HG03095 (cell line): ENCODE measurements around the gene FBXO17.
"Not testable (repeated sequence)": the region's sequence is repeated elsewhere in the genome, so short reads cannot be mapped to it uniquely, and the experiment has no call there.

Experiments used
- ATAC-seq: cut with Tn5 transposase; IDR thresholded peaks from one replicate; pipeline ENCODE4 v1.9.1; 2021; ENCODE audit warnings: moderate library complexity; ENCODE audit not compliant: unreplicated experiment

FBXO17 gene, protein sequence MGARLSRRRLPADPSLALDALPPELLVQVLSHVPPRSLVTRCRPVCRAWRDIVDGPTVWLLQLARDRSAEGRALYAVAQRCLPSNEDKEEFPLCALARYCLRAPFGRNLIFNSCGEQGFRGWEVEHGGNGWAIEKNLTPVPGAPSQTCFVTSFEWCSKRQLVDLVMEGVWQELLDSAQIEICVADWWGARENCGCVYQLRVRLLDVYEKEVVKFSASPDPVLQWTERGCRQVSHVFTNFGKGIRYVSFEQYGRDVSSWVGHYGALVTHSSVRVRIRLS

GRCh38 chr19:38975214-38975860 lies at the start of gene FBXO17:
FBXO17 (minus strand) TSS chr19:38975742; CDS start chr19:38950319, 25,423 bp downstream.
- no peak for ATAC-seq

- no peak for ATAC-seq
Measured at GRCh38 chr19:39024875-39025641, 49.5 kb upstream of the FBXO17 start.

GRCh38 chr19:39021063-39021462 lies 45.5 kb upstream of the FBXO17 start:
- ATAC-seq = no peak

- no peak for ATAC-seq
Measured at GRCh38 chr19:39017646-39018045, 42.1 kb upstream of the FBXO17 start.

- ATAC-seq = no peak
Measured at GRCh38 chr19:39017026-39017425, 41.5 kb upstream of the FBXO17 start.

GRCh38 chr19:39014037-39014436 lies 38.5 kb upstream of the FBXO17 start:
- no peak for ATAC-seq

DNA sequence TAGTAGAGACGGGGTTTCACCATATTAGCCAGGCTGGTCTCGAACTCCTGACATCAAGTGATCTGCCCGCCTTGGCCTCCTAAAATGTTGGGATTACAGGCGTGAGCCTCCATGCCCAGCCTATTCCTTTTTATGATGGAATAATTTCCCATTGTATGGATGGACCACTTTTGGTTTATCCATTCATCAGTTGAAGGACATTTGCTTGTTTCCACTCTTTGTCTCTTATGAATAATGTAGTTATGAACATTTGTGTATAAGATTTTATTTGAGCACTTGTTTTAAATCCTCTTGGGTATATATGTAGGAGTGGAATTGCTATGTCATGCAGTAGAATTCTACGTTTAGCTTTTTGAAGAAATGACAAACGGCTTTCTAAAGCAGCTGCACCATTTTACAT lies 33.5 kb upstream of the FBXO17 start:
- no peak for ATAC-seq

- ATAC-seq = no peak
Measured at GRCh38 chr19:39008137-39008536, 32.6 kb upstream of the FBXO17 start.

- no peak for ATAC-seq
Measured at GRCh38 chr19:39007096-39007495, 31.6 kb upstream of the FBXO17 start.

DNA sequence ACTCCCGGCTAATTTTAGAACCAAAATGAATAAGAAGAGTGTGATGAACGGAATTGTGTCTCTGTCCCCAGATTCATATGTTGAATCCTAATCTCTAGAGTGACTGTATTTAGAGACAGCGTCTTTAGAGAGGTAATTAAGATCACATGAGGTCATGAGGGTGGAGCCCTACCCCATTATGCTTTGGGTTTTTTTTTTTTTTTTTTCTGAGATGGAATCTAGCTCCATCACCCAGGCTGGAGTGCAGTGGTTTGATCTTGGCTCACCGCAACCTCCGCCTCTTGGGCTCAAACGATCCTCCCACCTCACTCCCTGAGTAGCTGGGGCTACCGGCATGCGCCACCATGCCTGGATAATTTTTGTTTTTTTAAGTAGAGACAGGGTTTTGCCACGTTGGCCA lies 28.9 kb upstream of the FBXO17 start:
- no peak for ATAC-seq

- ATAC-seq = no peak
Measured at GRCh38 chr19:39003796-39004195, 28.3 kb upstream of the FBXO17 start.

GRCh38 chr19:39003188-39003587 lies 27.6 kb upstream of the FBXO17 start:
- no peak for ATAC-seq

GRCh38 chr19:39001041-39001440 lies 25.5 kb upstream of the FBXO17 start:
- no peak for ATAC-seq

- not testable (repeated sequence) for ATAC-seq
Measured at GRCh38 chr19:38997576-38997975, 22.0 kb upstream of the FBXO17 start.

GRCh38 chr19:38993271-38993670 lies 17.7 kb upstream of the FBXO17 start:
- no peak for ATAC-seq

DNA sequence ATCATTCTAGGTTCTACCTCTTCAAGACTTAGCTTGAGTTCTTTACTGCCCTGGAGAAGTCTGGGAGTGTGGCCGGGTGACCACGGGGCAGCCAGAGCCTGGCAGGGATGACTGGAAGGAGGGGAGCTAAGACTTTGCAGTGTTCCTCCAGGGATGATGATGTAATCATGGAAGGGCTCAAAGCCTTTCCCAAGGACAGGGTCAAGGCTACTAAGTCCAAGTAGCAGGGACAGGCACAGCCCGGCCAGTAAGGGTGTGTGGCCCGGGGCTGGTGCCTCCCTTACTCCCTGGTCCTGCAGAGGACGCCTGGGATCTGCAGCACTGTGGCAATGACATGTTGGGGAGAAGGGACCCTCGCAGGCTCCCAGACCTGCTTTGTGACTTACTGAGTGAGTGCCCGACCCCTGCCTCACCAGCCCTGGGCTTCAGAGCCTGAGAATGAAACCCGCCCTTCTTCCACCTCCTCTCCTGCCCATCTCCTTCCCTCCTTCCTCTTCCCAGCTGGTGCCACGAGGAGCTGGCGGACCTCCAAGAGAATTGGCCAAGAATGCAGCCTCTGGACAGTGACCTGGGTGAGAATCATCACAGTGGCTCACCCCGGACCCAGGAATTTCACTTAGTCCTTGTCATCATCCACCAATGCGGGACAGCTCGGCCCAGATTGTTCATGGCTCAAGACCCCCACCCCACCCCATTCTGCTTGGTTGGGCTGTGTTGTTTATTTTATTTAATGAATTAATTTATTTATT lies 15.6 kb upstream of the FBXO17 start:
- no peak for ATAC-seq

DNA sequence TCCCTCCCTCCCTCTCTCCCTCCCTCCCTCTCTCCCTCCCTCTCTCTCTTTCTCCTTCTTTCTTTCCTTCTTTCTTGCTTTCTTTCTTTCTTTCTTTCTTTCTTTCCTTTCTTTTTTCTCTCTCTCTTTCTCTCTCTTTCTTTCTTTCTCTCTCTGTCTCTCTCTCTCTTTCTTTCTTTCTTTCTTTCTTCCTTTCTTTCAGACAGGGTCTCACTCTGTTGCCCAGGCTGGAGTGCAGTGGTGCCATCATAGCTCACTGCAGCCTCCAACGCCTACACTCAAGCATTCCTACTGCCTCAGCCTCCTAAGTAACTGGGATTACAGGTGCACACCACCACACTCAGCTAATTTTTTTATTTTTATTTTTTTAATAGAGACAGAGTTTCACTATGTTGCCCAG lies 14.1 kb upstream of the FBXO17 start:
- not testable (repeated sequence) for ATAC-seq

GRCh38 chr19:38989066-38989605 lies 13.6 kb upstream of the FBXO17 start:
- ATAC-seq = no peak

DNA sequence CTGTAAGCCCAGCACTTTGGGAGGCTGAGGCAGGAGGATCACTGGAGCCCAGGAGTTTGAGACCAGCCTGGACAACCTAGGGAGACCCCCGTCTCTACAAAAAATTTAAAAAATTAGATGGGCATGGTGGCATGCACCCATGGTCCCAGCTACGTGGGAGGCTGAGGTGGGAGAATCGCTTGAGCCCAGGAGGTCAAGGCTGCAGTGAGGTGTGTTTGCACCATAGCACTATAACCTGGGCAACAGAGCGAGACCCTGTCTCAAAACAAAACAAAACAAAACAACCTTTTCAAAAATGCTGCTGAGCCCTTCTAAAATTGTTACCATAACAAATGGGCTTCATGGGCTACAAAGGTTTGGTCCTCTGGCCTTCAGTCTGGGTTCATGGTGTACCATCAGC lies 13.1 kb upstream of the FBXO17 start:
- ATAC-seq = not testable (repeated sequence)

GRCh38 chr19:38987745-38988144 lies 12.2 kb upstream of the FBXO17 start:
- ATAC-seq = not testable (repeated sequence)

DNA sequence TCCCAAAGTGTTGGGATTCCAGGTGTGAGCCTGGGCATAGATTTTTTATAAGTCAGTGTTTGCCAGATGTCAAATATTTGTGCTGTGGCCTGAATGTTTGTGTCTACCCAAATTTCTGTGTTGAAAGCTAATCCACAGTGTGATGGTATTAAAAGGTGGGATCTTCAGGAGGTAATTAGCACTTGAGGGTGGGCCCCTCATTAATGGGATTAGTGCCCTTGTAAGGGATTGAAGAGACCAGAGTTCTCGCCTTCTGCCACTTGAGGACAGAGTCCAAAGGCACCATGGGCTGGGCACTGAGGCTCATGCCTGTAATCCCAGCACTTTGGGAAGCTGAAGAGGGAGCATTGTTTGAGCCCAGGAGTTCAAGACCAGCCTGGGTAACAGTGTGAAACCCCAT lies 9.7 kb upstream of the FBXO17 start:
- no peak for ATAC-seq
